A673 (cell line): ENCODE results near the gene KDR.

Experiments
- EZH2 ChIP-seq: fragments of 200-600 bp; sonication (generic); IDR thresholded peaks from 2 replicates; pipeline ENCODE4 v1.6.1; 2017; ENCODE audit warnings: borderline replicate concordance, low read depth, mild to moderate bottlenecking, mixed read lengths, antibody characterized with exemption, low read length; ENCODE audit not compliant: poor library complexity, severe bottlenecking
- TF ChIP-seq, protein P1 (sequence below): fragments of 300-800, 200-600 bp; sonication (generic); conservative IDR thresholded peaks from 2 replicates; pipeline ENCODE4 v1.5.1; 2017; ENCODE audit warnings: low read depth, mild to moderate bottlenecking, antibody characterized with exemption, low read length, moderate library complexity, mixed read lengths

DNA sequence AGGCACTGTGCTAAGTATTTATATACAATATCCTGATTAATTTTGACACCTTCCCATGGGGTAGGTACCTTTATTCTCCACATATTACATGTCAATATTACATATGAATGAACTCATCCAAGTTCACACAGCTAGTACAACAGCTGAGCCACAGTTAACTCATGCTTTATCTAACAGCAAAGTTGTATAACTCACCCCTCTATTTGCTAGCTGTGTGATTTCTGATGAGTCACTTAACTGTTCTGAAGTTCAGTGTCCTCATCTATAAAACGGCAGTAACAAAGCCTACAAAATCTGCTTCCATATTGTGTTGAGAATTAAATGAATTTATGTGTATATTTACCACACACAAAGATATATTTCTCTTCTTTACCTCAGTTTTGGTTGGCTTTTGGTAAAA, 48.2 kb upstream of the KDR start:
- TF ChIP-seq, protein P1, sequence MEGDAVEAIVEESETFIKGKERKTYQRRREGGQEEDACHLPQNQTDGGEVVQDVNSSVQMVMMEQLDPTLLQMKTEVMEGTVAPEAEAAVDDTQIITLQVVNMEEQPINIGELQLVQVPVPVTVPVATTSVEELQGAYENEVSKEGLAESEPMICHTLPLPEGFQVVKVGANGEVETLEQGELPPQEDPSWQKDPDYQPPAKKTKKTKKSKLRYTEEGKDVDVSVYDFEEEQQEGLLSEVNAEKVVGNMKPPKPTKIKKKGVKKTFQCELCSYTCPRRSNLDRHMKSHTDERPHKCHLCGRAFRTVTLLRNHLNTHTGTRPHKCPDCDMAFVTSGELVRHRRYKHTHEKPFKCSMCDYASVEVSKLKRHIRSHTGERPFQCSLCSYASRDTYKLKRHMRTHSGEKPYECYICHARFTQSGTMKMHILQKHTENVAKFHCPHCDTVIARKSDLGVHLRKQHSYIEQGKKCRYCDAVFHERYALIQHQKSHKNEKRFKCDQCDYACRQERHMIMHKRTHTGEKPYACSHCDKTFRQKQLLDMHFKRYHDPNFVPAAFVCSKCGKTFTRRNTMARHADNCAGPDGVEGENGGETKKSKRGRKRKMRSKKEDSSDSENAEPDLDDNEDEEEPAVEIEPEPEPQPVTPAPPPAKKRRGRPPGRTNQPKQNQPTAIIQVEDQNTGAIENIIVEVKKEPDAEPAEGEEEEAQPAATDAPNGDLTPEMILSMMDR = no peak
- no peak for TF ChIP-seq EZH2
